KMS-11 (cell line): ENCODE results near the gene CORO1C.

ENCODE experiments used
- H2AFZ ChIP-seq: fragments of 200-600 bp; sonication (generic); 2 replicates; pipeline ENCODE4 v1.6.1; 2016; ENCODE audit warnings: antibody characterized with exemption, mixed run types, low read depth
- H3K27ac ChIP-seq: fragments of 200-600 bp; sonication (generic); 2 replicates; pipeline ENCODE4 v1.6.1; 2016; ENCODE audit warnings: mild to moderate bottlenecking, mixed run types
- H3K27me3 ChIP-seq: fragments of 200-600 bp; sonication (generic); 2 replicates; pipeline ENCODE4 v1.6.1; 2017; ENCODE audit warnings: mild to moderate bottlenecking, low read depth, mixed run types, moderate library complexity; ENCODE audit not compliant: insufficient read depth
- H3K36me3 ChIP-seq: fragments of 200-600 bp; sonication (generic); 2 replicates; pipeline ENCODE4 v1.6.1; 2017; ENCODE audit warnings: mild to moderate bottlenecking, mixed run types; ENCODE audit not compliant: insufficient read depth
- H3K4me1 ChIP-seq: fragments of 200-600 bp; sonication (generic); 2 replicates; pipeline ENCODE4 v1.6.1; 2016; ENCODE audit warnings: mild to moderate bottlenecking, low read depth, mixed run types; ENCODE audit not compliant: poor library complexity, severe bottlenecking
- H3K4me2 ChIP-seq: fragments of 200-600 bp; sonication (generic); 2 replicates; pipeline ENCODE4 v1.7.0; 2016; ENCODE audit warnings: mild to moderate bottlenecking, mixed run types
- H3K4me3 ChIP-seq: fragments of 200-600 bp; sonication (generic); IDR thresholded peaks from 2 replicates; pipeline ENCODE4 v1.6.1; 2017; ENCODE audit warnings: low read depth, low read length, mixed read lengths; ENCODE audit not compliant: insufficient read depth
- H3K79me2 ChIP-seq: fragments of 200-600 bp; sonication (generic); 2 replicates; pipeline ENCODE4 v1.6.1; 2016; ENCODE audit warnings: low read depth, mixed run types; ENCODE audit not compliant: insufficient read depth
- H3K9ac ChIP-seq: fragments of 200-600 bp; sonication (generic); 2 replicates; pipeline ENCODE4 v1.6.1; 2016; ENCODE audit warnings: mild to moderate bottlenecking, mixed run types
- H4K20me1 ChIP-seq: fragments of 200-600 bp; sonication (generic); 2 replicates; pipeline ENCODE4 v1.6.1; 2016; ENCODE audit warnings: mild to moderate bottlenecking, mixed run types; ENCODE audit not compliant: insufficient read depth
- TF ChIP-seq, protein P1 (sequence below): fragments of 200-600 bp; sonication (generic); conservative IDR thresholded peaks from 2 replicates; pipeline ENCODE4 v1.6.1; 2017; ENCODE audit warnings: low read depth, mild to moderate bottlenecking, antibody characterized with exemption, low read length, moderate library complexity, mixed read lengths

The CORO1C gene

DNA sequence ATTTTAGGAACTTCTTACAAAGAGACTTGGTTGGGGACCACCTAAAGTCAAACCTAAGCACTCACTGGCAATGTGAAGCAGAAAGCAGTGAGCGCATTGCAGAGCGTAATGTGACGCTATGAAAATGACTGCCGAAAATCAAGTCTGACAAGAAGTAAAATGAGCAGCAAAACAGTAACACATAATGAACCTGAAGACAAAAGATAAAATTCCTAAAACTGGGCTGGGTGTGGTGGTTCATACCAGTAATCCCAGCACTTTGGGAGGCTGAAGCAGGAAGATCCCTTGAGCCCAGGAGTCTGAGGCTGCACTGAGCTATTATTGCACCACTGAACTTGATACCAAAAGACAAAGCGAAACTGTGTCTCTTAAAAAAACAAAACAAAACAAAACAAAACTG is 16.5 kb downstream of the CORO1C start:
- H2AFZ ChIP-seq = no peak overlapping the region
- TF ChIP-seq, protein P1, sequence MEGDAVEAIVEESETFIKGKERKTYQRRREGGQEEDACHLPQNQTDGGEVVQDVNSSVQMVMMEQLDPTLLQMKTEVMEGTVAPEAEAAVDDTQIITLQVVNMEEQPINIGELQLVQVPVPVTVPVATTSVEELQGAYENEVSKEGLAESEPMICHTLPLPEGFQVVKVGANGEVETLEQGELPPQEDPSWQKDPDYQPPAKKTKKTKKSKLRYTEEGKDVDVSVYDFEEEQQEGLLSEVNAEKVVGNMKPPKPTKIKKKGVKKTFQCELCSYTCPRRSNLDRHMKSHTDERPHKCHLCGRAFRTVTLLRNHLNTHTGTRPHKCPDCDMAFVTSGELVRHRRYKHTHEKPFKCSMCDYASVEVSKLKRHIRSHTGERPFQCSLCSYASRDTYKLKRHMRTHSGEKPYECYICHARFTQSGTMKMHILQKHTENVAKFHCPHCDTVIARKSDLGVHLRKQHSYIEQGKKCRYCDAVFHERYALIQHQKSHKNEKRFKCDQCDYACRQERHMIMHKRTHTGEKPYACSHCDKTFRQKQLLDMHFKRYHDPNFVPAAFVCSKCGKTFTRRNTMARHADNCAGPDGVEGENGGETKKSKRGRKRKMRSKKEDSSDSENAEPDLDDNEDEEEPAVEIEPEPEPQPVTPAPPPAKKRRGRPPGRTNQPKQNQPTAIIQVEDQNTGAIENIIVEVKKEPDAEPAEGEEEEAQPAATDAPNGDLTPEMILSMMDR = no peak
- H3K36me3 ChIP-seq = no peaks in the 10 kb centered on the region
- H3K4me1 ChIP-seq = peaks cover 14% of the 10 kb centered on the region
- H3K79me2 ChIP-seq = peaks cover 88% of the 10 kb centered on the region
- H3K27me3 ChIP-seq = no peaks in the 10 kb centered on the region
- no peak overlapping the region for H3K9ac ChIP-seq
- H3K4me2 ChIP-seq = no peak overlapping the region
- no peak overlapping the region for H3K27ac ChIP-seq
- H4K20me1 ChIP-seq = no peaks in the 10 kb centered on the region
- H3K4me3 ChIP-seq = no peak overlapping the region

DNA sequence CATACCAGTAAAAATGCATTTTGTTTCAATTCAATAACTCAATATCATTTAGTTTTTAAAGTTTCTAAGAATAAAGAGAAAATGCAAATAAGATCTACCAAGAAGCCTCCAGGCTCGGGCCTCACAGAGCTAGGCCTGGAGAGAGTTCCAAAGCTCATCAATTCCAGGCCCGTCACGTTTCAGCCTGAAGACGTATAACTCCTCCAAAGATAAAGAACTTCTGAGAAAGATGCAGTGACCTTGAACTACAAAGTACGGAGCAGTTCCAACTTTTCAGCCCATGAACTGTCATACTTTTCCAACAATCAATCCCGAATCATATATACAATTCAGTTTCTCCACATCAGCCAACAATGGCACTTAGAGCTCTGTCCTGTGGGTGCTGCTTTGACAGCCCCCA is 17.8 kb downstream of the CORO1C start:
- H3K79me2 ChIP-seq = peaks cover 87% of the 10 kb centered on the region

DNA sequence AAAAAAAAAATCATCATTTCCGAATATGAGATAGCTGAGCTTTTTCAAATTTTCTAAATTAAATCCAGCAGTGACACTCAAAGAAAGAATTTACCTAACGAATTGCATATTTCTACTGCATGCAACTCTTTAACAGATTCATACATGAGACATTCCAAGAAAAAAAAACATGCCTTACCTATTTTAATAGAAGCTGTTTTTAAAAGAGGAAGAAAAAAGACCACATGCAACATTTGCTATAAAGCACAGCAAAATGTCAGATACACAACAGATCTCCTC is 18.5 kb downstream of the CORO1C start:
- H3K79me2 ChIP-seq = peaks cover 87% of the 10 kb centered on the region
- no peaks in the 10 kb centered on the region for H3K36me3 ChIP-seq
- no peak overlapping the region for H3K9ac ChIP-seq
- H2AFZ ChIP-seq = no peak overlapping the region
- TF ChIP-seq, protein P1 = no peak
- H3K4me2 ChIP-seq = no peak overlapping the region
- no peaks in the 10 kb centered on the region for H3K27me3 ChIP-seq
- no peak overlapping the region for H3K27ac ChIP-seq
- peaks cover 14% of the 10 kb centered on the region for H3K4me1 ChIP-seq
- no peaks in the 10 kb centered on the region for H4K20me1 ChIP-seq
- no peak overlapping the region for H3K4me3 ChIP-seq

More for the DNA sequence above, 17.8 kb downstream of the CORO1C start:
- Histone ChIP-seq H3K4me2 (no peak overlapping the region), H3K27me3 (no peaks in the 10 kb centered on the region), H3K27ac (no peak overlapping the region), H3K4me1 (peaks cover 14% of the 10 kb centered on the region), H2AFZ (no peak overlapping the region), H3K9ac (no peak overlapping the region), H3K4me3 (no peak overlapping the region), H3K36me3 (no peaks in the 10 kb centered on the region), H4K20me1 (no peaks in the 10 kb centered on the region)
- TF ChIP-seq, protein P1 = no peak

DNA sequence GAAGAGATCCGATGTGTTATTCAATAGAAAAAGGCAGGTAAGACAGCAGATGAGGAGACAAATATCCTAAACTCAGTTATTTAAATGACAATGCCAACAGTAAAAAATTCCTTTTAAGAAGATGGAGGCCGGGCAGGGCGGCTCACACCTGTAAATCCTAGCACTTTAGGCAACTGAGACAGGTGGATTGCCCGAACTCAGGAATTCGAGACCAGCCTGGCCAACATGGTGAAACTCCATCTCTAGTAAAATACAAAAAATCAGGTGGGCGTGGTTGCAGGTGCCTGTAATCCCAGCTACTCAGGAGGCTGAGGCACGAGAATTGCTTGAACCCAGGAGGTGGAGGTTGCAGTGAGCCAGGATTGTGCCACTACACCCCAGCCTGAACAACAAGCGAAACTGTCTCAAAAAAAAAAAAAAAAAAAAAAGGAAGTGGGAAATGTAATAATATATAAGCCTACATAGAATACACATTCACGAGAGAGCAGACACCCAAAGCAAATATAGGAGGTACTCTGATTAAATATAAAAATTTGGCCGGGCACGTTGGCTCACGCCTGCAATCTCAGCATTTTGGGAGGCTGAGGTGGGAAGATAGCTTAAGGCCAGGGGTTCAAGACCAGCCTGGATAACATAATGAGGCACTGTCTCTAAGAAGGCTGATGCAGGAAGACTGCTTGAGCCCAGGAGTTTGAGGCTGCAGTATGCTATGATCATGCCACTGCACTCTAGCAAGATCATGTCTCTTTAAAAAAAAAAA is 19.0 kb downstream of the CORO1C start:
- H3K79me2 ChIP-seq = peaks cover 87% of the 10 kb centered on the region
- H3K9ac ChIP-seq = no peak overlapping the region
- no peak overlapping the region for H3K27ac ChIP-seq
- no peak overlapping the region for H3K4me2 ChIP-seq
- no peaks in the 10 kb centered on the region for H3K36me3 ChIP-seq
- peaks cover 14% of the 10 kb centered on the region for H3K4me1 ChIP-seq
- TF ChIP-seq, protein P1 = no peak
- no peaks in the 10 kb centered on the region for H4K20me1 ChIP-seq
- no peak overlapping the region for H3K4me3 ChIP-seq
- no peak overlapping the region for H2AFZ ChIP-seq
- H3K27me3 ChIP-seq = no peaks in the 10 kb centered on the region
